Esophagus squamous epithelium (tissue), 5 donors: ENCODE results near the gene CARD11. TPM values are rescaled to one million over a fixed set of nuclear protein-coding genes. Genes with fewer than 3 reads are reported as not detected.
"Not testable (repeated sequence)": the region's sequence is repeated elsewhere in the genome, so short reads cannot be mapped to it uniquely, and the experiment has no call there.

Source experiments
- DNase-seq: peaks from one replicate; lab custom pipeline; 2025; lab: John Stamatoyannopoulos, UW
- H3K27ac ChIP-seq, 4 donors: fragments of 200-600 bp; sonication (generic); one replicate each; pipeline ENCODE4 v1.5.1; 2016 to 2019; ENCODE audit warnings: mild to moderate bottlenecking in 1 of 4
- H3K27me3 ChIP-seq, 4 donors: fragments of 200-600 bp; sonication (generic); 1 replicate in 3 of 4; 2 replicates in 1 of 4; pipeline versions ENCODE4 v1.5.1 to v1.6.0; 2017 to 2021; ENCODE audit warnings: antibody characterized with exemption in 1 of 4
- H3K36me3 ChIP-seq, 3 donors: fragments of 200-600 bp; sonication (generic); one replicate each; pipeline ENCODE4 v1.5.1; 2016 to 2019
- H3K4me1 ChIP-seq, 3 donors: fragments of 200-600 bp; sonication (generic); one replicate each; pipeline ENCODE4 v1.5.1; 2017 to 2019
- H3K4me3 ChIP-seq, 4 donors: fragments of 200-600 bp; sonication (generic); 1 replicate in 3 of 4; 2 replicates in 1 of 4; pipeline ENCODE4 v1.5.1; 2016 to 2019; ENCODE audit warnings: mild to moderate bottlenecking in 2 of 4, moderate library complexity in 1 of 4
- H3K9me3 ChIP-seq, 3 donors: fragments of 200-600 bp; sonication (generic); one replicate each; pipeline ENCODE4 v1.5.1; 2016 to 2019
- CTCF ChIP-seq, 6 experiments: fragments of 450-650 bp in 4 of 6; fragments of 200-600 bp in 2 of 6; sonication (generic) in 2 of 6; IDR thresholded peaks; one replicate each; pipeline ENCODE4 v1.5.1; 2016 to 2019; ENCODE audit warnings: antibody characterized with exemption in 6 of 6, mild to moderate bottlenecking in 4 of 6, moderate library complexity in 4 of 6
- POLR2A ChIP-seq, 4 donors: fragments of 450-650 bp; IDR thresholded peaks; one replicate each; pipeline ENCODE4 v1.6.1; 2017; ENCODE audit warnings: antibody characterized with exemption in 4 of 4, mild to moderate bottlenecking in 4 of 4, moderate library complexity in 3 of 4
- WGBS, 2 donors: methylation state at CpG; one replicate each; pipeline ENCODE4 v1.1.5; 2018; 5-methylcytosine and 5-hydroxymethylcytosine counted together
- intact Hi-C: fragments of 100-400 bp; cut with DNase I; formaldehyde crosslinking; loops from one replicate; pipeline ENCODE4 v1.15.0; 2022
- total RNA-seq, 4 donors: library from RNA; depleted of rRNA; stranded (reverse); fragments of >200 nt; gene quantifications; one replicate each; pipeline ENCODE4 v1.1.0, GENCODE V29; 2016
- donor health status: DM: yes; HTN: yes; CAD: no.

The CARD11 gene
- total RNA-seq, 4 donors from 2014 or later, result 0.92 to 2.6 (median 1.6) TPM

- intact Hi-C loops, result no loop called here
- H3K27ac ChIP-seq, result no peak overlapping the region
- H3K27me3 ChIP-seq, result peaks cover 0 to 64% (median 0%) of the 10 kb centered on the region in 4 donors
- no peaks in the 10 kb centered on the region for H3K9me3 ChIP-seq
- no peak overlapping the region for H3K4me3 ChIP-seq
- TF ChIP-seq CTCF (IDR thresholded peaks at IDR 0.05) (no peak), POLR2A (IDR thresholded peaks at IDR 0.05) (no peak)
- peaks cover 0 to 8% (median 0%) of the 10 kb centered on the region in 3 donors for H3K4me1 ChIP-seq
- H3K36me3 ChIP-seq, result no peaks in the 10 kb centered on the region
- no CpG with 5 or more reads among the region's 19 CpGs for WGBS, 2 donors
- no peak for DNase-seq
These were observed 121.3 kb downstream of the CARD11 start for GRCh38 chr7:2922348-2922691.

GRCh38 chr7:2921653-2922347 is 121.9 kb downstream of the CARD11 start:
- H3K27ac ChIP-seq, result no peak overlapping the region
- peak in 2 of 6 experiments; percentile 13 to 29 for TF ChIP-seq CTCF (IDR thresholded peaks at IDR 0.05)
- no peak for TF ChIP-seq POLR2A (IDR thresholded peaks at IDR 0.05)
- WGBS, 2 donors, result 38 to 50% methylated on average over 5 to 7 of the region's 13 CpGs
- no peak for DNase-seq
- H3K27me3 ChIP-seq, result peaks cover 0 to 66% (median 0%) of the 10 kb centered on the region in 4 donors
- H3K36me3 ChIP-seq, result no peaks in the 10 kb centered on the region
- H3K9me3 ChIP-seq, result no peaks in the 10 kb centered on the region
- H3K4me3 ChIP-seq, result no peak overlapping the region
- intact Hi-C loops, result no loop called here
- peaks cover 0 to 8% (median 0%) of the 10 kb centered on the region in 3 donors for H3K4me1 ChIP-seq

DNA sequence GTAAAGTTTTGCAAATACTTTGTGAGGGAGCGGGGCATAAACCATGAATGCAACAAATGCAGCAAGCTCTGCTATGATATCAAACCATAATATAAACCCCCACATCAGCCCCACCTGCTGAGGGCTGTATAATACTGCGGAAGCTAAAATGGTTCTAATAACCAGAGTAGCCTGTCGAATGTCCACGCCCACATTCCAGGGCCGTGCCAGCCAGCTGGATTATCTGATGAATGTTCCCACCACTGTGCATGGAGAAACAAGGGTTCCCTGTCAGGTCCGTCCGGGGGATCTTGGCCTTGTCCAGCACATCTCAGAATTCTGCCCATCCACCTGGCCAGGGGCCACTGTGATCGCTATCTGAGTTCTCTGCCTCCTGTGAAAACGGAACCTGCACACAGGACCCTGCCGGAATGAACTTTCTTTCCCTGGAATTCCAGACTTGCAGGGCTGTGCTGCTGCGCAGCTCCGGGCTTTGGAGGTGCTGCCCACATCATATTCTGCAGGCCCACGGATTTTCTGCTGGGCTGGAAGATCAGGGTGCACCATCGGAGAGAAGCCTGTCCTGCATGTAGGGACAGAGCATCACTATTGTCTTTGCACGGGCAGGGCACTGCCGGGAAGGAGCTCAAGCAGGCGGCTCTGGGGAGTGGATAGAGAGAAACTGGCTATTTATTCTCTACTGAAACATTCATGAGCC is 122.6 kb downstream of the CARD11 start:
- Histone ChIP-seq H3K9me3 (no peaks in the 10 kb centered on the region), H3K27ac (no peak overlapping the region), H3K27me3 (peaks cover 0 to 66% (median 0%) of the 10 kb centered on the region in 4 donors), H3K36me3 (no peaks in the 10 kb centered on the region), H3K4me3 (no peak overlapping the region), H3K4me1 (peaks cover 0 to 8% (median 0%) of the 10 kb centered on the region in 3 donors)
- no peak for TF ChIP-seq POLR2A (IDR thresholded peaks at IDR 0.05)
- no peak for TF ChIP-seq CTCF (IDR thresholded peaks at IDR 0.05)
- no peak for DNase-seq
- intact Hi-C loops, result no loop called here
- 48 to 63% methylated on average over 7 to 9 of the region's 17 CpGs for WGBS, 2 donors

DNA sequence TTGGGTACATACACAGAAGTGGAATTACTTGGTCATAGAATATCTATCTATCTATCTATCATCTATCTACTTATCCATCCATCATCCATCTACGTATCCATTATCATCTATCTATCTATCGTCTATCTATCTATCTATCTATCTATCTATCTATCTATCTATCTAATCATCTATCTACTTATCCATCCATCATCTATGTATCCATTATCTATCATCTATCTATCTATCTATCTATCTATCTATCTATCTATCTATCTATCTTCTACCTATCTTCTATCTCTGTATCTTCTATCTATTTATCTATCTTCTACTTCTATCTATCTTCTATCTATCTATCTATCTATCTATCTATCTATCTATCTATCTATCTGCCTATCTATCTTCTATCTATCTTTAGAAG is 123.2 kb downstream of the CARD11 start:
- H3K4me1 ChIP-seq, result not testable (repeated sequence)
- H3K27me3 ChIP-seq, result peaks cover 0 to 69% (median 0%) of the 10 kb centered on the region in 4 donors
- WGBS, 2 donors, result 74 to 80% methylated on average over 2 of the region's 2 CpGs

DNA sequence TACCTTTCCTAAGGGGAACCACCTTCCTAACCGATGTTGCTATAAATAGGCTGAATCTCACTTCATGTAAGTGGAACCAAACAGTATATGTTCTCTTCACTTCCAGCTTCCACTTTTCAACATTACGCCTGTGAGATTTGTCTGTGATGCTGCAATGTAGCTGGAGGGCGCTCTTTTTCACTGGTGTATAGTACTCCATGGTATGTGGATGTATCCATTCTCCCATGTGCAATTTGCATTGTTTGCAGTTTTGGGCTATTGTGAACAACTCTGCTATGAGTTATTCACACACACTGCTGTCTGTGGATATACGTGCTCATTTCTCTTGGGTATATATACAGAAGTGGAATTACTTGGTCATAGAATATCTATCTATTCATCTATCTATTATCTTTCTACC is 123.6 kb downstream of the CARD11 start:
- H3K9me3 ChIP-seq, result no peaks in the 10 kb centered on the region
- TF ChIP-seq POLR2A (IDR thresholded peaks at IDR 0.05), result no peak
- no peak for TF ChIP-seq CTCF (IDR thresholded peaks at IDR 0.05)
- WGBS, 2 donors, result 91 to 92% methylated on average over 4 of the region's 4 CpGs
- H3K27me3 ChIP-seq, result peaks cover 0 to 69% (median 0%) of the 10 kb centered on the region in 4 donors
- no peak overlapping the region for H3K27ac ChIP-seq
- no peaks in the 10 kb centered on the region for H3K36me3 ChIP-seq
- H3K4me1 ChIP-seq, result peaks cover 0 to 8% (median 0%) of the 10 kb centered on the region in 3 donors
- no peak overlapping the region for H3K4me3 ChIP-seq
- no peak for DNase-seq
- intact Hi-C loops, result no loop called here

More for the DNA sequence above, 123.2 kb downstream of the CARD11 start:
- H3K27ac ChIP-seq, H3K36me3 ChIP-seq, H3K4me3 ChIP-seq, intact Hi-C loops, DNase-seq, H3K9me3 ChIP-seq: not testable (repeated sequence)
